SU-DHL-6 (cell line): ENCODE data around the gene PTCH1.

Experiments used
- H2AFZ ChIP-seq: fragments of 200-600 bp; sonication (generic); 2 replicates; pipeline ENCODE4 v1.6.1; 2014; ENCODE audit warnings: low read depth, mild to moderate bottlenecking, moderate library complexity, mixed read lengths, antibody characterized with exemption, low read length; ENCODE audit not compliant: severe bottlenecking
- H3F3A ChIP-seq: fragments of 200-600 bp; shearing (Covaris generic); 2 replicates; pipeline ENCODE4 v1.6.0; 2016; ENCODE audit warnings: antibody characterized with exemption, mild to moderate bottlenecking; ENCODE audit not compliant: insufficient read depth
- H3K27ac ChIP-seq: fragments of 200-600 bp; sonication (generic); 2 replicates; pipeline ENCODE4 v1.5.1; 2016; ENCODE audit warnings: low read depth, mild to moderate bottlenecking, low read length, moderate library complexity, mixed read lengths
- H3K27me3 ChIP-seq: fragments of 200-600 bp; sonication (generic), shearing (Covaris generic); 2 replicates; pipeline ENCODE4 v1.6.0; 2014; ENCODE audit warnings: mild to moderate bottlenecking, low read length
- H3K36me3 ChIP-seq: fragments of 200-600 bp; sonication (generic); 2 replicates; pipeline ENCODE4 v1.6.1; 2014; ENCODE audit warnings: mild to moderate bottlenecking, low read length, mixed read lengths
- H3K4me2 ChIP-seq: fragments of 300-600, 200-600 bp; shearing (Covaris generic), sonication (generic); 2 replicates; pipeline ENCODE4 v1.6.0; 2014; ENCODE audit warnings: low read length, low read depth, mild to moderate bottlenecking; ENCODE audit not compliant: poor library complexity, severe bottlenecking
- H3K4me3 ChIP-seq: fragments of 200-600 bp; sonication (generic); 2 replicates; pipeline ENCODE4 v1.5.1; 2014; ENCODE audit warnings: antibody characterized with exemption, low read length, mild to moderate bottlenecking, mixed read lengths; ENCODE audit not compliant: insufficient read depth, poor library complexity, severe bottlenecking
- H3K79me2 ChIP-seq: fragments of 200-600 bp; sonication (generic); 2 replicates; pipeline ENCODE4 v1.6.1; 2014; ENCODE audit warnings: mild to moderate bottlenecking, low read length, moderate library complexity; ENCODE audit not compliant: insufficient read depth
- H3K9ac ChIP-seq: fragments of 200-600 bp; sonication (generic); 2 replicates; pipeline ENCODE4 v1.7.0; 2014; ENCODE audit warnings: mild to moderate bottlenecking, low read length
- H3K9me2 ChIP-seq: fragments of 200-600 bp; sonication (generic); replicated peaks from 2 replicates; pipeline ENCODE4 v1.6.1; 2014; ENCODE audit warnings: low read length; ENCODE audit not compliant: insufficient read depth
- H3K9me3 ChIP-seq: fragments of 200-600 bp; sonication (generic); 2 replicates; pipeline ENCODE4 v1.6.1; 2014; ENCODE audit warnings: low read length, mixed read lengths; ENCODE audit not compliant: insufficient read depth
- H4K20me1 ChIP-seq: fragments of 200-600 bp; sonication (generic); 2 replicates; pipeline ENCODE4 v1.6.1; 2014; ENCODE audit warnings: low read depth, mild to moderate bottlenecking, antibody characterized with exemption, low read length, moderate library complexity, mixed read lengths
- CTCF ChIP-seq: fragments of 200-600 bp; sonication (generic); IDR thresholded peaks from one replicate; pipeline ENCODE4 v1.5.1; 2017; ENCODE audit warnings: antibody characterized with exemption, mild to moderate bottlenecking, low read length, moderate library complexity; ENCODE audit not compliant: insufficient read depth, poor library complexity, severe bottlenecking
- EZH2phosphoT487 ChIP-seq: fragments of 200-600 bp; sonication (generic), shearing (Covaris generic); conservative IDR thresholded peaks from 2 replicates; pipeline ENCODE4 v1.6.1; 2018; ENCODE audit warnings: mild to moderate bottlenecking, antibody characterized with exemption, low read length, moderate library complexity, mixed read lengths

PTCH1 gene

GRCh38 chr9:95486318-95486717 is 30.5 kb downstream of the PTCH1 start:
- TF ChIP-seq CTCF (no peak), EZH2phosphoT487 (no peak)
- no peak overlapping the region for H3K27ac ChIP-seq
- H3F3A ChIP-seq: no peaks in the 10 kb centered on the region
- H2AFZ ChIP-seq: no peak overlapping the region
- H3K4me2 ChIP-seq: no peak overlapping the region
- H3K9me3 ChIP-seq: no peaks in the 10 kb centered on the region
- H3K9me2 ChIP-seq: no peaks in the 10 kb centered on the region
- H3K4me3 ChIP-seq: no peak overlapping the region
- H4K20me1 ChIP-seq: no peaks in the 10 kb centered on the region
- H3K9ac ChIP-seq: no peak overlapping the region
- H3K27me3 ChIP-seq: no peaks in the 10 kb centered on the region
- H3K79me2 ChIP-seq: peaks cover 44% of the 10 kb centered on the region
- H3K36me3 ChIP-seq: 0 out of 2 replicates have a peak, but pooled peaks cover 2% of the 10 kb centered on the region

GRCh38 chr9:95484225-95484624 is 32.5 kb downstream of the PTCH1 start:
- H3K9me3 ChIP-seq: no peaks in the 10 kb centered on the region
- H3K4me2 ChIP-seq: no peak overlapping the region
- no peak overlapping the region for H3K9ac ChIP-seq
- no peak overlapping the region for H2AFZ ChIP-seq
- H4K20me1 ChIP-seq: no peaks in the 10 kb centered on the region
- H3K9me2 ChIP-seq: no peaks in the 10 kb centered on the region
- H3K79me2 ChIP-seq: peaks cover 25% of the 10 kb centered on the region
- no peak overlapping the region for H3K4me3 ChIP-seq
- H3F3A ChIP-seq: no peaks in the 10 kb centered on the region
- H3K27ac ChIP-seq: no peak overlapping the region
- H3K27me3 ChIP-seq: no peaks in the 10 kb centered on the region
- 0 out of 2 replicates have a peak, but pooled peaks cover 6% of the 10 kb centered on the region for H3K36me3 ChIP-seq
- TF ChIP-seq EZH2phosphoT487: no peak
- TF ChIP-seq CTCF: no peak

- Histone ChIP-seq H4K20me1 (no peaks in the 10 kb centered on the region), H2AFZ (no peak overlapping the region), H3K4me2 (no peak overlapping the region), H3K4me3 (no peak overlapping the region), H3K9ac (no peak overlapping the region), H3K36me3 (peaks cover 11% of the 10 kb centered on the region; the same call in 1 of the 2 replicates), H3K9me3 (no peaks in the 10 kb centered on the region), H3F3A (no peaks in the 10 kb centered on the region), H3K9me2 (no peaks in the 10 kb centered on the region), H3K27me3 (no peaks in the 10 kb centered on the region), H3K79me2 (peaks cover 20% of the 10 kb centered on the region), H3K27ac (no peak overlapping the region)
- TF ChIP-seq CTCF: no peak
- no peak for TF ChIP-seq EZH2phosphoT487
These were observed 33.3 kb downstream of the PTCH1 start for GRCh38 chr9:95483431-95483830.
